K562 (cell line): ENCODE measurements around the gene C2CD5.

Experiments
- CTCF ChIP-seq, 3 experiments: IDR thresholded peaks in 2 of 3; conservative IDR thresholded peaks in 1 of 3; 2 replicates each; pipeline ENCODE4 v1.5.1; 2011 to 2012; ENCODE audit warnings: low read length in 3 of 3, mild to moderate bottlenecking in 3 of 3, control low read depth in 2 of 3, improper control_type of control experiment in 1 of 3, inconsistent platforms in 1 of 3, low read depth in 1 of 3, mixed read lengths in 1 of 3, moderate library complexity in 1 of 3; ENCODE audit not compliant: insufficient read depth in 2 of 3
- FOXK2 ChIP-seq, 2 experiments: fragments of 450-650 bp; IDR thresholded peaks in 1 of 2; conservative IDR thresholded peaks in 1 of 2; 2 replicates each; pipeline ENCODE4 v1.6.1; 2016; ENCODE audit warnings: low read depth in 2 of 2, mild to moderate bottlenecking in 1 of 2
- MECOM ChIP-seq: fragments of 250-450 bp; sonication (Bioruptor Pico); IDR thresholded peaks from 2 replicates; pipeline ENCODE4 v1.8.0; 2022; ENCODE audit warnings: inconsistent platforms
- PHF8 ChIP-seq: fragments of 200-600 bp; sonication (generic); IDR thresholded peaks from 2 replicates; pipeline ENCODE4 v1.6.1; 2012; ENCODE audit warnings: mixed run types, mild to moderate bottlenecking, inconsistent platforms, low read length, moderate library complexity, borderline replicate concordance
- RNF2 ChIP-seq: sonication (generic); IDR thresholded peaks from 2 replicates; pipeline ENCODE4 v1.6.1; 2016
- SRSF9 ChIP-seq: fragments of 200-400 bp; formaldehyde crosslinking; IDR thresholded peaks from 2 replicates; pipeline ENCODE4 v1.6.1; 2017; ENCODE audit warnings: low read depth, low read length, borderline replicate concordance
- ZNF274 ChIP-seq: IDR thresholded peaks from 2 replicates; pipeline ENCODE4 v1.6.1; 2011; ENCODE audit warnings: low read depth, mild to moderate bottlenecking, low read length, moderate library complexity, borderline replicate concordance

DNA sequence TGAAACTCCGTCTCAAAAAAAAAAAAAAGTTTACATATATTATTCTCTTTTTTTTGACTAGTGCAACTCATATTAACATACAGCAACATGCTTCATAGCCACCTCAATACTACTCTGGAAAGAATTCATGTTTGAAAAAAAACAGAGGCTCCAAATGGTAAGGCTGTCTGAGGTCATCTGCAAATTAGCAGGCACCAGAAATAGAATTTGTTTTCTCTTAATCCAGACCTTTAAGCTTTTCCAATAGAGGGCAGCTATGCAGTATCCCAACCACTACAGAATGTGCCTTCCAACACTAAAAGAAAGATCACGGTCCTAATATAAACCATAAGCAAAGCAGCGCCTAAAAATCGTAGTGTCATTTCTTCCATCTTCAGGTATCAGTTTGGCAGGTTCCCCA is 12.0 kb downstream of the C2CD5 start:
- TF ChIP-seq CTCF (IDR thresholded peaks at IDR 0.05 in 2 of 3, conservative IDR thresholded peaks at IDR 0.05 in 1 of 3; ENCODE audit: insufficient read depth in 2 of 3, low read depth in 1 of 3, low read length in 3 of 3) (no peak), FOXK2 (conservative IDR thresholded peaks at IDR 0.05 in 1 of 2, IDR thresholded peaks at IDR 0.05 in 1 of 2; ENCODE audit: low read depth in 2 of 2) (no peak), ZNF274 (no peak), MECOM (CRISPR knock-in tag) (no peak), RNF2 (no peak), SRSF9 (no peak), PHF8 (no peak)
